Tibial artery (tissue), 4 donors: Measurements from ENCODE around the gene TOGARAM2.

Experiments used
- DNase-seq, 2 donors: peaks; one replicate each; pipeline ENCODE4 v3.0.0-alpha.2; 2019
- H3K27ac ChIP-seq, 2 donors: fragments of 200-600 bp; sonication (generic) in 1 of 2; 1 replicate in 1 of 2; 2 replicates in 1 of 2; pipeline ENCODE4 v1.5.1; 2018 to 2019; ENCODE audit warnings: mild to moderate bottlenecking in 1 of 2
- H3K27me3 ChIP-seq, 2 donors: fragments of 200-600 bp; sonication (generic) in 1 of 2; one replicate each; pipeline versions ENCODE4 v1.5.1 to v1.6.0; 2016 to 2019
- H3K36me3 ChIP-seq, 3 donors: fragments of 200-600 bp; sonication (generic) in 2 of 3; one replicate each; pipeline ENCODE4 v1.5.1; 2016 to 2019; ENCODE audit warnings: mild to moderate bottlenecking in 2 of 3
- H3K4me1 ChIP-seq, 4 donors: fragments of 200-600 bp; sonication (generic) in 2 of 4; 1 replicate in 3 of 4; 2 replicates in 1 of 4; pipeline ENCODE4 v1.5.1; 2016 to 2019
- H3K4me3 ChIP-seq, 2 donors: fragments of 200-600 bp; sonication (generic) in 1 of 2; 1 replicate in 1 of 2; 2 replicates in 1 of 2; pipeline ENCODE4 v1.5.1; 2018 to 2019; ENCODE audit warnings: mild to moderate bottlenecking in 2 of 2
- H3K9me3 ChIP-seq, 3 donors: fragments of 200-600 bp; sonication (generic) in 1 of 3; one replicate each; pipeline ENCODE4 v1.5.1; 2016 to 2019
- CTCF ChIP-seq, 2 experiments: fragments of 200-600 bp in 1 of 2; fragments of 450-650 bp in 1 of 2; IDR thresholded peaks; one replicate each; pipeline ENCODE4 v1.5.1; 2017 to 2019; ENCODE audit warnings: antibody characterized with exemption in 2 of 2, mild to moderate bottlenecking in 1 of 2, moderate library complexity in 1 of 2
- intact Hi-C: fragments of 100-400 bp; cut with DNase I; formaldehyde crosslinking; loops from one replicate; pipeline ENCODE4 v1.15.0; 2023; ENCODE audit warnings: low total_unique reads

The TOGARAM2 gene

GRCh38 chr2:28980368-28981015, 606 bp upstream of the TOGARAM2 start:
- peaks cover 0 to 12% (median 3%) of the 10 kb centered on the region in 4 donors for H3K4me1 ChIP-seq
- no peak overlapping the region for H3K4me3 ChIP-seq
- H3K36me3 ChIP-seq: no peaks in the 10 kb centered on the region
- TF ChIP-seq CTCF (IDR thresholded peaks at IDR 0.05): no peak
- peaks cover 0 to 4% of the 10 kb centered on the region in 2 donors for H3K27me3 ChIP-seq
- no peak for DNase-seq
- intact Hi-C loops: no loop called here
- no peak overlapping the region for H3K27ac ChIP-seq
- no peaks in the 10 kb centered on the region for H3K9me3 ChIP-seq

GRCh38 chr2:28981620-28982376, 700 bp downstream of the TOGARAM2 start:
- Histone ChIP-seq H3K27ac (no peak overlapping the region), H3K4me3 (no peak overlapping the region), H3K36me3 (no peaks in the 10 kb centered on the region), H3K9me3 (no peaks in the 10 kb centered on the region), H3K4me1 (peaks cover 0 to 12% (median 3%) of the 10 kb centered on the region in 4 donors), H3K27me3 (peaks cover 0 to 4% of the 10 kb centered on the region in 2 donors)
- intact Hi-C loops: no loop called here
- no peak for DNase-seq
- TF ChIP-seq CTCF (IDR thresholded peaks at IDR 0.05): no peak

- Histone ChIP-seq H3K36me3 (no peaks in the 10 kb centered on the region), H3K4me1 (peaks cover 0 to 12% (median 3%) of the 10 kb centered on the region in 4 donors), H3K27ac (no peak overlapping the region), H3K4me3 (no peak overlapping the region), H3K27me3 (no peaks in the 10 kb centered on the region), H3K9me3 (no peaks in the 10 kb centered on the region)
- no peak for TF ChIP-seq CTCF (IDR thresholded peaks at IDR 0.05)
- intact Hi-C loops: no loop called here
- peak in 1 of 2 donors; percentile 48 for DNase-seq
These were observed 1.4 kb downstream of the TOGARAM2 start for GRCh38 chr2:28982381-28982950.

- Histone ChIP-seq H3K4me1 (peaks cover 0 to 11% (median 5%) of the 10 kb centered on the region in 4 donors), H3K27me3 (no peaks in the 10 kb centered on the region), H3K9me3 (no peaks in the 10 kb centered on the region), H3K4me3 (no peak overlapping the region), H3K36me3 (no peaks in the 10 kb centered on the region), H3K27ac (no peak overlapping the region)
- no peak for TF ChIP-seq CTCF (IDR thresholded peaks at IDR 0.05)
- no peak for DNase-seq
- intact Hi-C loops: no loop called here
These were observed 5.3 kb downstream of the TOGARAM2 start for GRCh38 chr2:28986429-28986828.

- Histone ChIP-seq H3K4me1 (peaks cover 0 to 10% (median 4%) of the 10 kb centered on the region in 4 donors), H3K27ac (no peak overlapping the region), H3K4me3 (no peak overlapping the region), H3K36me3 (no peaks in the 10 kb centered on the region), H3K27me3 (no peaks in the 10 kb centered on the region), H3K9me3 (no peaks in the 10 kb centered on the region)
- intact Hi-C loops: no loop called here
- DNase-seq: no peak
- no peak for TF ChIP-seq CTCF (IDR thresholded peaks at IDR 0.05)
These were observed 8.9 kb downstream of the TOGARAM2 start for GRCh38 chr2:28989973-28990372.
